SKM-1 treated with dmso at 0.1 percent for 144 hours (cell line): ENCODE data around the gene WDR35.

Experiments
- DNase-seq: peaks from one replicate; lab custom pipeline; 2025; ENCODE audit not compliant: unreplicated experiment; lab: John Stamatoyannopoulos, UW

WDR35 gene

DNA sequence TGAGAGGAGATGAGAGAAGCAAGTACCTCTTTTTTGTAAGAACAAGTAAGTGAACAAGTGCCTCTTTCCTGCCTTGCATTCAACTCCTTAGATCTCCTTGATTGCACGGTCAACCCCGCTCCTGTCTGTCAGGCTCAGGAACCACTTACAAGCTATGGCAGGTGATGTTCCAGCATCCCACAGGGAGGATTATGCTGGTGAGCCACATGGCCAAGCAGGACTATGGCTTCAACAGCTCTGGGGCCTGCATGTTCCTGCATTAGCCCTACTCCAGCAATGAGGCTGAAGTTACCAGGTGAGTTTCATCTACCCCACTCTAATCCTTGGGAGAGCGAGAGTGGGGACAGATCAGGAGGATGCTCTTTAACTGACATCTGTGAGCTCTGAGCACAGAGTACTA is 117.6 kb downstream of the WDR35 start:
- no peak for DNase-seq

- no peak for DNase-seq
Measured at GRCh38 chr2:19871836-19872235, 118.1 kb downstream of the WDR35 start.

- no peak for DNase-seq
Measured at GRCh38 chr2:19870792-19871191, 119.1 kb downstream of the WDR35 start.

DNA sequence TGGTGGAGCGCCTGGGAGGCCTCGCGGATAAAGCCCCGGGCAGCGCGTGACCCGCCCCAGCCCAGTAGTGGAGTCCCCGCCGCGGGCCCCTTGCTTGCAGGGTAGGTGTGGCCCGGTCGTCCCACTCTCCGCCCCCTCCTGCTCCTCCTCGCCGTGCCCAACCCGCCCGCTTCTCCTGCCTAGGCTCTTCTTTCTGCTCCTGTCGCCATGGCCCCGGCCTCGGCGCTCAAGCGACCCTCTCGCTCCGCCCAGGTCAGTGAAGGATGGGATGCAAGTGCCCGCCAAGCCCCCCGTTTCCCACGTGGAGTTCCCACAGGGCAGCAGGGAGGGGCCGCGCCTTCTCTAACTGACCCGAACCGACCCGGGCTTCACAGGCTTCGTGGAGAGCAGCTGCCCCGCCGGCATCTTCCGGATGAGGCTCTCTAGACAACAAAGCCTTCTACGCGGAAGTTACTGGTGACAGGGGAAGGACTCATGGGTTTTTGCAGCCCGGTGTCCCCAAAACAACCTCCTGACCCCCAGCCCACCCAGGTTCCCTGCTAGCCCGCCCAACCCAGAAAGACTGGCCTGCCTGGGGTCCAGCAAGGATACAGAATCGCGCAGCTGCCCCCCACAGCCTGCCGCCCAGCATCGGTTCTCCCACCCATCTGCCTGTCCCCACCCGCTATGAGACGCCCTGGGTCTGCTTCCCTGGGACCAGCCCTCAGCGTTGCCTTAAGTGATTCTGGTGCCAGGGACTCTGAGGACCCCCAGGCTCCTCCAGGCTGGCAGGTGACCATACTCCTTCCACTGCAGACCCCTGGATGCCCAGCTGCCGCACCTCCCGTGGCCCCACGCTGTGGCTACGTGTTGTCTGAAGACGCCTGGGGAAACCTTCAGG is 121.0 kb downstream of the WDR35 start:
- DNase-seq, result no peak

DNA sequence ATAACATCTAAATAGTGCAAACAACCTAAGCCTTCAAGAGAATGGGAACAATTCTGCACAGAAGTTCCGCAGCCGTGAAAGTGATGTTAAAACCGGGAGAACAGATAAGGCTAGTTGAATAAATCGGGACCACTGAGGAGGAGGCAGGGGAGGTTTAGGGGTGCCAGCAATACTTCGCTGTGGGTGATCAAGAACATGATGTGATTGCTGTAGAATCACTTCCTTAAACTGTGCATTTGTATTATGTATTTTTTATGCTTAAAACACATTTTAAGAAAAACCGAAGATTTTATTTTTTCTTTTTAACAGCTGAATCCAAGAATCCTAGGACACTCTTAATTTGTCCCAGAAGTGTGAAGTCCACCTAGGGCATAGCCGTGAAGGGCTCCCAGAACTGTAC is 121.7 kb downstream of the WDR35 start:
- no peak for DNase-seq

DNA sequence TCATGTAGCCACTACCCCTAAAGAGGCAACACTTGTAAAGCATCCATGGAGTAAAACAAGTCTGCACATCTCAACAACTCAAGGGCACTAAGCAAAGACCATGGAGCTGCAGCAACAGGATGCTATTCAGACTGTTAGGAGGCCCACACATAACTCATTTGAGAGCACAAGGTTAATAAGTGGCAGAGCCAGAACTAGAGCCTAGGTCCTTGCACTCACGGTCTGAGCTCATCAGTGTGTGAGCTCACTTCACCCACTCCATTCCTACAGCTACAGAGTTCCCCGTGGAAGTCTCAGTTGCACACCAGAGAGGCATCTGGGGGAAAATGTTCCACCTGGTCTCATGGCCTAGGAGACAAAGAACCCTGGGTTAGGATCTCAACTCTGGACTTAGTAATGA is 123.1 kb downstream of the WDR35 start:
- DNase-seq, result no peak

GRCh38 chr2:19865151-19865550 is 124.8 kb downstream of the WDR35 start:
- DNase-seq, result no peak

DNA sequence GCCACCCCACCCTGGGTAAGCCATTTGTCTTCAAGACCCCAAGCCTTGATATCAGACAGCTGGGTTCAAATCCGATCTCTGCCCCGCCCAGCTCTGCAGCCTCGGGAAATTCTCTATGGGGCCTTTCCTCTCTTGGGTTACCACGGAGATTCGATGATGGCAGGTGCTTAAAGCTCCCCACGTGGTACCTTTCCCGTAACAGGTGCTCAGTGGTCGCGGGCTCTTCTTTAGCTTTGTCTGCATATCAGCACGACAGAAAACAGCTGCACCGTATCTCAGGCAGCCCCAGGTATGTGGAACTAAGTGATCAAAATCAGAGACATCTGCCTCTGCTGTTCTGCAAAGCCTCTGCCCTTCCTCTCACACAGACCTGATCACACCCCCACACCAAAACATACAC is 125.5 kb downstream of the WDR35 start:
- no peak for DNase-seq

GRCh38 chr2:19863303-19864041 is 126.4 kb downstream of the WDR35 start:
- DNase-seq, result peak; percentile 51

- DNase-seq, result no peak
Measured at GRCh38 chr2:19861813-19862212, 128.1 kb downstream of the WDR35 start.
